NCI-H2107 treated with DMSO at 0.1 percent for 48 hours (cell line): ENCODE data around the gene LIPG.

Source experiments
- DNase-seq: peaks from one replicate; lab custom pipeline; 2025; ENCODE audit not compliant: unreplicated experiment; lab: John Stamatoyannopoulos, UW

The LIPG gene

DNA sequence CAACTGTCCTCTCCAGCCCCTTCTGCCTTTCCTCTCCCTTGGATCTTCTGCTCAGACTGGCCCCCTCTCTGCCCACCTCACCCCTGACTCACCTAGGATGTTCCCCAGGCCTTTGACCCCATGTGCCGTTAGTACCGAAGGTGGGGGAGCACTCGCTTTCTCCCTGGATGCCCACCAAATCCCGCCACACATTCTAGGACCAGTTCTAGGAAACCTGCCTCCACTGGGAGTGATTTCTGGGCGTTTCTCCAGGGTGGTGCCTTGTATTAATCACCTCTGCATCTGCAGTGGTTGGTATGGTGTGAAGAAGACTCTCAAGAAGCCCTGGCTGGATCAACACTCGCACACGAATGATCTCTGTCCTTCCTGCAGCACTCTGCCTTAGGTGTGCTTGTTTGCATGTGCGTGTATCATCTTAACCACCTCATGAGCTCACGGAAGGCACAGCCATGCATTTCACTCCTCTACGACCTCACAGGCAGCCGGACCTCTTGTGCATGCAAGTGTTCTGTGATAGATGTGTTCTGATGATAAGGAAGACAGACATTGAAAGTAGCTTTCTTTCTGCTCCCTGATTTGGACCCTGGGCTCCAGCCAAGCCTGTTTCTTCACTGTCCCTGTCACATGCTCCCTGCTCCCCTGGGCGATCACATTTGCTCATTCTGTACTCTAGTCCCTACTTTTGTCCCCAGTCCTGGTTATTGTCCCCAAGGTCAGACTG, 69.4 kb downstream of the LIPG start:
- DNase-seq = no peak

DNA sequence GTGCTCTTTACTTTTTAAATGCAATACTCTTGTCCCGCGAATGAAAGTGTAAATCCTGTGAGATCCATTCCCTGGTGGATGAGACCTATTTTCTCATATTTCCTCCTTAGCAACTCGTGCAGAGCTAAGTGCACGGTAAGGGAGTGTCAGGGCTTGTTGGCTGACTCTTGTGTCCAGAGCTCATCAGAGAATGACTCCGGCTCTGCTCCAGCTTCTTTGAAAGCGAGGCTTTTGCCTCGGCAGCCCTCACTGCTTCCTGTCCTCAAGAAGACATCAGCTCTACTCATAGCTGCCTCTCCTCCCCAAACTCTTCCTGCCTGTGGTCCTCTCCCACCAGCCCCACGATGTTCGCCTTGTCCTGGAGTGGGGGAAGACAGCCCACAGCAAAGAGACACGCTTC, 70.7 kb downstream of the LIPG start:
- peak; percentile 37 for DNase-seq

DNA sequence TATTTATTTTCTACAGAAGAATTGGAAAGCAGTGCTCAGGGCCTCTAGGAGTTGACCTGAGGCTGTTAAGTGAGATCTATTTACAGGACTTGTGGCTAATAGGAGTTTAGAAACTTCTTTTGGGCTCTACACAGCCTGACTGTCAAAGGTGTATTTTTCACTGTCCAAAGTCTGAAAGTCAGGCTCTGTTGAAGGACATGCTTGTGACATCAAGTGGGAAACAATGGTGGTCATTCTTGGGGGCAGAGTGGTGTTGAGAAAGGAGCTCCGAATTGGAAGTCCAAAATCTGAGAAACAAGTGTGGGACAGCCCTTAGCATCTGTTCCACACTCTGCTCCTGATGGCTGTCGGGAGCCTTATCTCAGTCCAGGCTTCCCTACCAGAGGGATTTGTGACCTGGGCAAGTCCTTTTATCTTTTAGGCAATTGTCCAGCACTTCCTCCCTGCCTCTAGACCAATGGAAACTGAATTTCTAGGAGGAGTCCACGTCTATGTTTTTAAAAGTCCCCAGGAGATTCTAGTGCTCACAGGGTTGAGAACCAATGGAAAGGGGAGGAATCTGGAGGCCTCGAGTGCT, 76.4 kb downstream of the LIPG start:
- no peak for DNase-seq

DNA sequence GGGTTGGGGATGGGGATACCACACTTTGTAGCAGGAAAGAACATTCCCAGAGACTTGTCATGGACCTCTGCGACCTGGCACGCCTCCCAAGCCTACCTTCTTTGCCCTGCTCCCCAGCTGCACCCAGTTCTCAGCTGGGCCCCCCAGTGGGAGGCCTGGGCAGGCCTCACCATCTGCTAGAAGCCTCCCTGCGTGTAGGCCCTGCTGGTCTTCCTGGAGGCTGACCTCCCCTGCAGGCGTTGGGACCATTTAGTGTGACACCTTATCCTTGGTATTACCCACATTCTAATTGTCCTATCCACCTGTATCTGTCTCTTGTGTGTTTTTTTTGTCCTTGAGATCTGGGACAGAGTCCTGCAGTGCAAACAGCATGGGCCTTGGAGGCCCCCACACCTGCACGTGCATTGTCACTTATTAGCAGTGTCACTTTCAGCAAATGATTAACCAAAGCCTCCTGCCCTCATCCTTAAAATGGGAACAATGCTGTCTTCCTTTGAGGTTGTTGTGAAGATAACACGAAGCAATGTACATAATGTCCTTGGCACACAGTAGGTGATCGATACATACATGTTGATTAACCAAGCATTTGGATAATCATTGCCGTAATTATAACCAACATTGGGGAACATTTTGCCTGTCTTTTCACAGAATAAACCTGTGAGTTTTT, 77.2 kb downstream of the LIPG start:
- DNase-seq = no peak

GRCh38 chr18:49639643-49640391, 78.0 kb downstream of the LIPG start:
- DNase-seq = no peak

DNA sequence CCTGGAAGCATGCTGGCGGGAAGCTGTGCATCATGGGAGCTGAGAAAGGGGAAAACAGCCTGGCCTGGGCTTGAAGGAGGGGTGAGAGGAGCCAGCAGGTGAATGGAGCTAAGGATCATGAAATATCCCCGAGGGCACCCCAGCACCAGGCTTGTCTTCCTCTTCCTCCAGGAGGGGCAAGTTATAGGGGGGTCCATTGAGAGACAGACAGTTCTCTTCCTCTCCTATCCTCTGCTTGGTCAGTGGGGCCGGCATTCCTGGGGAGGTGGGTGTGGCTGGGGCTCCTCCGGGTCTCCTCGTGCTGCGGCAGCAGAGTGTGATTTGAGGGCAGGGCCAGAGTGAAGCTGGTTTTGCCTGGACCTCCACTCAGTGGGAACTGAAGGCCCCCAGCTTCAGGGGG, 78.9 kb downstream of the LIPG start:
- DNase-seq = no peak

DNA sequence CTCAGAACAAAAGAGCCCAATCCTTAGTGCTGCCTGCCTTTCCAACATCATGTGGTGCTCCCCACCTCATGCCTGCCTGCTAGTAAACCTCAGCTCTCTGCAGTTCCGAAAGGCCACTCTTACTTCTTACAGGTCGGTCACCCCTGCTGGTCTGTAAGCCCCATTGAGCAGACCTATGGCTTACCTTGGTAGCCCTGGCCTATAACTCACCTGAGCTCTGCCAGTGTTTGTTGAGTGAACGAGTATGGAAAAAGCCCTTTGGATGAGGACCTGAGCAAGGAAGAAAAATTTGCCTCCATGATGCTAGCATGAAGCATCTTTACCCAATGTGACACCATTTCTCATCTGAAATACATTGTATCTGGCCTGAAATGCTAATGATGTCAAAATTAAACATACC, 83.3 kb downstream of the LIPG start:
- DNase-seq = no peak

GRCh38 chr18:49645841-49646351, 84.0 kb downstream of the LIPG start:
- DNase-seq = no peak

- DNase-seq = no peak
Observed at GRCh38 chr18:49646873-49647272, 85.0 kb downstream of the LIPG start.

- no peak for DNase-seq
Observed at GRCh38 chr18:49647496-49648168, 85.8 kb downstream of the LIPG start.

DNA sequence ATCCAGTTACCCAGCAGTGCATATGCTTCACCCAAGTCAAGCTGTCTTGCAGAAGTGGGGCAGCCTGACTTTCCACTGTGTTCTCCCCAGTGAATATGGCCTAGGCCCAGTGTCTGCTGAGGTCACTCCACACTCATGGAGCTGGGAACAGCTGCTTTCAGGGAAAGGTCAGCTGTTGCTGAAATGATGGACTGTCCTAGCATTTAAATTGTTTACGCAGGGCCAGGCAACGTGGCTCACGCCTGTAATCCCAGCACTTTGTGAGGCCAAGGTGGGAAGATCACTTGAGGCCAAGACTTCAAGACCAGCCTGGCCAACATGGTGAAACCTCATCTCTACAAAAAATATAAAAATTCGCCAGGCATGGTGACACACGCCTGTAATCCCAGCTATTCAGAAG, 86.5 kb downstream of the LIPG start:
- no peak for DNase-seq
